GM19463 (cell line): ENCODE data around the gene TBC1D20.
"Not testable (repeated sequence)": the region's sequence is repeated elsewhere in the genome, so short reads cannot be mapped to it uniquely, and the experiment has no call there.

ENCODE experiments used
- ATAC-seq: cut with Tn5 transposase; IDR thresholded peaks from one replicate; pipeline ENCODE4 v1.9.1; 2021; ENCODE audit warnings: mild to moderate bottlenecking, moderate library complexity; ENCODE audit not compliant: unreplicated experiment

The TBC1D20 gene

GRCh38 chr20:402898-403581 lies 59.3 kb downstream of the TBC1D20 start:
- ATAC-seq = no peak

- ATAC-seq = no peak
These were observed 59.8 kb downstream of the TBC1D20 start for GRCh38 chr20:402496-402885.

GRCh38 chr20:401682-402495 lies 60.4 kb downstream of the TBC1D20 start:
- no peak for ATAC-seq

GRCh38 chr20:400454-401275 lies 61.7 kb downstream of the TBC1D20 start:
- no peak for ATAC-seq

- ATAC-seq = no peak
These were observed 62.2 kb downstream of the TBC1D20 start for GRCh38 chr20:400128-400453.

- no peak for ATAC-seq
These were observed 63.1 kb downstream of the TBC1D20 start for GRCh38 chr20:399182-399707.

GRCh38 chr20:397432-398237 lies 64.7 kb downstream of the TBC1D20 start:
- ATAC-seq = no peak

- no peak for ATAC-seq
These were observed 65.5 kb downstream of the TBC1D20 start for GRCh38 chr20:396619-397431.

GRCh38 chr20:396252-396618 lies 66.1 kb downstream of the TBC1D20 start:
- no peak for ATAC-seq

GRCh38 chr20:393296-393695 lies 69.0 kb downstream of the TBC1D20 start:
- not testable (repeated sequence) for ATAC-seq

- no peak for ATAC-seq
These were observed 71.2 kb downstream of the TBC1D20 start for GRCh38 chr20:391041-391711.

GRCh38 chr20:389220-389619 lies 73.1 kb downstream of the TBC1D20 start:
- no peak for ATAC-seq

GRCh38 chr20:388034-388994 lies 74.0 kb downstream of the TBC1D20 start:
- ATAC-seq = no peak

- ATAC-seq = no peak
These were observed 74.8 kb downstream of the TBC1D20 start for GRCh38 chr20:387520-387919.

GRCh38 chr20:386634-387033 lies 75.7 kb downstream of the TBC1D20 start:
- not testable (repeated sequence) for ATAC-seq
